Fibroblast of skin of left biceps (primary cell): ENCODE data around the gene TOM1L2.
"Not testable (repeated sequence)": the region's sequence is repeated elsewhere in the genome, so short reads cannot be mapped to it uniquely, and the experiment has no call there.

ENCODE experiments used
- DNase-seq, 2 experiments: peaks; one replicate each; pipeline ENCODE4 v3.0.0-alpha.2; 2013; ENCODE audit warnings: low read depth in 2 of 2

TOM1L2 gene

DNA sequence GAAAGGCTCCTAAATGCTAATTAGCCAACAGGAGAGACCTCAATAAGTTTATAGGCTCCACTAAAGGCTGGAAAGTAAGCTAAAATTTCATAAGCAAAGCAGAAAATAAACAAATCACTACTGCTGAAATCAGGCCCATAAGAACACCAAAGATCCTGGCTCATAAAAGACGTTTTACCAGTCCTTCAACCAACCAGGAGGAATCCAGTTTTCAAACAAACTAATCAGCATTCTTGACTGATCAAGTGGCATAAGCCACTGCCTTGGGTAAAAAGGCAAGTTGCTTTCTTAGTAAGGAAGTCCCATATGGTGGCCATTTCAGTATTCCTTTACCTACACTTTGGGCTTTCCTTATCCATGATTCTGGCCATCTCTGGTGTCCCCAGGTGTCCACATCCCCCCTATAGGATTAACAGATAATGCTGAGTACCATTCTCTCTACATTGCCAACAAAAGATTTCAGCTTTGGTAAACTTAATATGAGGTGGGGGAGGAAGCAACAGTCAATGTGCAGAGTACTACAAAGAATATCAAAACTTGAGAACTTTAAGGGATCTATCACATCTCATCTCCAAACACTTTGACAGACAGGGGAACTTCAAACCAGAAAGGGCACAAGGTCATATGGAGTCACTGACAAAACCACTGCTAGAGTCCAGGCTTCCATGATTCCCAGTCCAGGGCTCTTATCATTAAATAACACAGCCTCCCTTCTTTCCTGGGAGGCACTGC lies 1.3 kb downstream of the TOM1L2 start:
- no peak for DNase-seq

DNA sequence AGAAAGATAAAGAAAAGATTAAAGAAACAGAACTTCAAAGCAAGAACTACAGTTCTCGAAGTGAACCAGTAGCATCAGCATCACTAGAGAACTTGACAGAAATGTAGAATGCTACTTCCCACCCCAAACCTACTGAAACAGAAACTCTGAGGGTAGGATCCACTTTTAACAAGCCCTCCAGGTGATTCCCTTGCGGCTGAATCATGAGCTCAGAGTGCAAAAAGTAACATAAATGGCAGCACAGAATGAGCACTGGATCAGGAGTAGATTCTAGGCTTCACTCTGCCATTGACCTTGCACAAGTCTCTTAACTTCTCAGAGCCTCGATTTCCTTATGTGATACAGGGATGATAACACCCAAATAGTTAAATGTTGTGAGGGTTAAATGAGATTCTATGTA lies 5.8 kb downstream of the TOM1L2 start:
- no peak for DNase-seq

DNA sequence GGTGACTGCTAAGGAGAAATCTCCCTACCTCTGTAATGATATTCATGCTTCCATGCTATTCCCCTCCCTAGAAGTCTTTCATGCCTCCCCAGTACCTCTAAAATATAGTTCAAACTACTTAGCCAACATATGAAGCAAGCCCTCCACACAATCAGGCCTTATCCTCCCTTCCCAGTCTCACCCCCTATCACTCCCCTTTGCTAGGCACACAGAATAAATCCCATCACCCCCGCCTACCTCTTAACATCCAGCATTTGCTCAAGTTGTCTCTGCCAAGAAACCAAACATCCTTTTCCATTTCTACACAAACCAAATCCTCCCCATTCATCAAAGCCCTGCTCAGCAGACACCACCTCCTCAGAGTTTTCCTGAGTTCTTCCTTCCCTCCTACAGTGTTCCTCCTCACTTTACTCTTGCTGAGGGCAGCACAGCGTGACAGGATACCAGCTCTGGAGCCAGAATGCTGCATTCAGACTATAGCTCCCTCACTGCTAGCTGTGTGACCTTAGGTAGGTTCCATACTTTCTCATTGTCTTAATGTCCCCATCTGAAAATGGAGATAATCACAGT lies 7.0 kb downstream of the TOM1L2 start:
- no peak for DNase-seq

DNA sequence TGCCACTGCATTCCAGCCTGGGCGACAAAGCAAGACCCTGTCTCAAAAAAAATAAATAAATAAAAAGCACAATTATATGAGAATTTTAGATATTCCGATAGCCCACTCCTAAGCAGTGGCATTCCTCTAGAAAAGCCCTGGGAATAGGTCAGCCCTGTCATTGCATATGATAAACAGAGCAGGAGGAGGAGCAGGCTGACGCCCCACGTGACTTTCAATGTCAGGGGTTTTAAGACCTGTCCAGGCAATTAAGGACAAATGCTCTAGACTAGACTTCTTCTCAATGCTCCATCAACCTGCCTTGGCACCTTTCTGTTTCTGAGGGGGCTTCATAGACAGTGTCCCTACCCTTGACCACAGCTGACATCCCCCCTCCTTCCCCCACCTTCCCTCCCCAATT lies 7.5 kb downstream of the TOM1L2 start:
- no peak for DNase-seq

DNA sequence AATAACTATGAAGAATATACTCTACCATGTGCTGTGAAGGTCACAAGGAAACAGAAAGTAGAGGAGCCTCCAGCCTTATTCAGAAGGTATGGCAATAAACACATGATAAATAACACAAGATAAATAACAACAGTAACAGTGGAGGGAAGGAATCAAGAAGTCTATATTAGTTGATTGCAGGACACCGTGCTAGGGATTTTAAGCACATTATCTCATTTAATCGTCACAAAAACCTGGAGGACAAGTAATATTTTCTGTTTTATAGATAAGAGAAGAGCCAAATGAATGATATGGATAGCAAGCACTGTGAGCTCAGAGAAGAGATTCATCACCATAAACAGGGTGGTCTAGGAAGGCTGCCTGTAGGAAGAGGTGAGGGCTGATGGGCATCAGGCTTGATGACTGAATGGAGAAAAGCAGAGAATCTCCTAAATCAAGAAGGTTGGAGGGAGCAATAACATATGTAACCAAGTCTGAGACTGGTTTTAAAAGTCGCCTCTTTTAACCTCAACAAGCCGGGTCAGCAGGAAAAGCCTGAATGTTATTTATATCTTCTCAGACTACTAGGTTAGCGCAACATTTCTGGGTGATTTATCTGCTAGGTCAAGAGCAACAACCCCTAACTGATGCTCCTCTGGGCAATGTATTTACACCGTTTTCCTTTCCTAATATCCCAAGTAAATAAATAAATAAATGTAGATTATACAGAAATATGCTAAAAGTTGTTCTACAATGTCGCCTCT lies 8.3 kb downstream of the TOM1L2 start:
- DNase-seq, result no peak

DNA sequence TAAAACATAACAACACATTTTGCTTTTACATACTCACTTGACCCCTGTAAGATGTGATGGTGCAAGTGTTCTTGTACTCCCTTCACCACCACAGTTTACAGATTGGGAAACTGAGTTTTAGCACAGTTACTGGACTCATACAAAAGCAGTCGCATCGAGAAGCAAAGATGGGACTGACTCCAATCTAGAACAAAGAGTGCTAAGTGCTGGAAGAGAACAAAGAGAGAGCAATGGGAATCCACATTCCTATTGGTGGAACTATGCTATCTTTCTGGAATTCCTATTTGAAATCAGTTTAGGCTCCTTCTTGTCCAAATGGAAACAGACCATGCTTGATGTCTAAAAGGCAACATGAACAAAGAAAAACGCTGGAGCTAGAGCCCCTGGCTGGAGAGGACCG lies 9.1 kb downstream of the TOM1L2 start:
- DNase-seq, result no peak

DNA sequence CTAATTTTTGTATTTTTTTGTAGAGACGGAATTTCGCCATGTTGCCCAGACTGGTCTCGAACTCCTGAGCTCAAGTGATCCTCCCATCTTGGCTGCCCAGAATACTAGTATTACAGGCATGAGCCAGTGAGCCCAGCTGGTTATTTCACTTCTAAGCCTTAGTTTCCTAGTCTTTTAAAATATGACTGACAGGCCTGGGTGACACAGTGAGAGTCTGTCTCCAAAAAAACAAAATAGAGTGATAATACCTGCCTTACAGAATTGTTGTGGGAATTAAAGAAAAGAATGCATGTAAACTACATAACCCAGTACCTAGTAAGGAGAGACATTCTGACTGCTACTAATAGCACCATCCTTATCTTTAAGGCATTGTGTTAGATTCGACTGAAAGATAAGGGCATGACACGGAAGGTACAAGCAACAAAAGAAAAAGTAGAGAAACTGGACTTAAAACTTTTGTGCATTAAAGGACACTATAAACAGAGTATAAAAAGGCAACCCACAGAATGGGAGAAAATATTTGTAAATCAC lies 11.6 kb downstream of the TOM1L2 start:
- no peak for DNase-seq

DNA sequence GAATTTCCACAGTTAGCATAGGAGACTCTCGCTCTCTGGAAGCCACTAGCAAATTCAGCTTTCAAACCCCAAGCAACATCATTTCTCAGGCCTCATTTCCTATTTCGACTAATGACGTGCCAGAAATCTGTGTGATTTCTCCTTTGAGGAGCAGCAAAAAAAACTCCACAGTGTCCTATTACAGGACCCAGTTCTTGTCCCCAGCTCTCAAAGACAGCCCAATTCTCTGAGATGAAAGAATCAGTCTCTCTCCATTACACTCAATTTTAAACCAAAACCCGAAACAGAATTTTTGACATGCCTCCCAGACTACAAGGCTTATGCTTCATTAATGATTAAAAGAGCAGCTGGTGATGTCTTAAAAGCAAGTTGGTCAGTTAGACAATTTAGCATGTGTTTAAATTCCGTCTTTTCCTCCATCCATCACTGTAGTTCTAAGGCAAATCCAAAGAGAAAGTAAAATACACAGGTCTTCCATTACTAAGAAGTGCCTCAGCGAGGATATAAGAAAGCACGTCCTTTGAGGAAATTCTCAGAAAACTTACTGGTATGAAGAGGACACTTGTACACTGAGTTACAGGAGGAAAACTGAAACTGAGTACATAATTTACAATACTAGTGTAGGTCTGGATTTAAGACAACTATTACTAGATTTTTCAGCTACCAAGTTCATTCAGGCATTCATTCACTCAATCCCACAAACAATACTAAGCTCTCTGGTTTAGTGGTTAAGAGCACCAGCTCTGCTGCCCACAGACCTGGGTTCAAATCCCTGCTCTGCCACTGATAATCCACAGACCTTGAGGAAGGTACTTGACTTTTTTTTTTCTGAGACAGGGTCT lies 12.5 kb downstream of the TOM1L2 start:
- DNase-seq, result no peak

DNA sequence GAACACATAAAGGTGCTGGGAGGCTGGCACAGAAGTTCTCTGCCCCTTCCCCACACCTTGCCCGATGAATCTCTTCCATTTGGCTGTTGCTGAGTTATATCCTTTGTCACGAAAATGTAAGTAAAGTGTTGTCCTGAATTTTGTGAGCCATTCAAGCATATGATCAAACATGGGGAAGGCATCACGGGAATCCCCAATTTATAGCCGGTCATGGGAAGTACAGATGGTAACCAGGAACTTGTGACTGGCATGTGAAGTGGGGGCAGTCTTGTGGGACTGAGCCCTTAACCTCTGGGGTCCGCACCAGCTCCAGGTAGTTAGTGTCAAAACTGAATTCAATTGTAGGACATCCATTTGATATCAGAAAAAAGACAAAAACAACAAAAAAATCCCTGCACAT lies 13.2 kb downstream of the TOM1L2 start:
- DNase-seq, result no peak

DNA sequence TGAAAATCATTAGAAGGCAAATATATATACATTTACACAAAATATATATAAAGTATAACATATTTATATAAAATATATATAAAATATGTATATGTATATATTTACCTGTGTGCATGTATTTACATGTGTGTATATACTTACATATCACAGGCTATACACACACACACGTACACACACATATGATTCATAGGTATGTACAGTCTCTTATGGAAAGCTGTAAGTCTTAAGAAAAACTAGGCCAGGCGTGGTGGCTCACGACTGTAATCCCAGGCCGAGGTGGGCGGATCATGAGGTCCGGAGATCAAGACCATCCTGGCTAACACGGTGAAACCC lies 14.7 kb downstream of the TOM1L2 start:
- DNase-seq, result no peak

DNA sequence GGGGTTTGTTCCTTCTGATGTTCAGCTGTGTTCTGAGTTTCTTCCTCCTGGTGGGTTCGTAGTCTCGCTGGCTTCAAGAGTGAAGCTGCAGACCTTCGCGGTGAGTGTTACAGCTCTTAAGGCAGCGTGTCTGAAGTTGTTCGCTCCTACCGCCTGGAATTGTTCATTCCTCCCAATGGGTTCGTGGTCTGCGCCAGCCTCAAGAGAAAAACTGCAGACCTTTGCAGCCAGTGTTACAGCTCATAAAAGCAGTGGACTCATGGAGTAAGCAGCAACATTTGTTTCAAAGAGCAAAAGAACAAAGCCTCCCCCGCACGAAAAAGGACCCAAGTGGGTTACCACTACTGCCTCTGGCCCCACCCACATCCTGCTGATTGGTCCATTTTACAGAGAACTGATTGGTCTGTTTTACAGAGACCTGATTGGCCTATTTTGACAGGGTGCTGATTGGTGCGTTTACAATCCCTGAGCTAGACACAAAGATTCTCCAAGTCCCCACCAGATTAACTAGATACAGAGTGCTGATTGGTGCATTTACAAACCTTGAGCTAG lies 16.3 kb downstream of the TOM1L2 start:
- DNase-seq, result not testable (repeated sequence)

DNA sequence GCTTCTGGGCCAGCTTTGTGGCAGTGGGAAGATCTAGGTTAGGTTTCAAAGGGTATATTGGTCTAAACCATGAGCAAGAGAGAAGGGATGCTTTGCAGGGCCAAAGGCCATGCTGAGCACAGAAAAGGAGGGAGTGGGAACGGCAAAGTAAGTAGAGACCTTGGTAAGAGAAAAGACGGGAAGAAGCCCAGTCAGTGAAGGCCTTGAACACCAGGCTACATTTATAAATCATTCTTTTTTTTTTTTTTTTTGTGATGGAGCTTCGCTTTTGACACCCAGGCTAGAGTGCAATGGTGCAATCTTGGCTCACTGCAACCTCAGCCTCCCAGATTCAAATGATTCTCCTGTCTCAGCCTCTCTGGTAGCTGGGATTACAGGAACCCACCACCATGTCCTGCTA lies 18.1 kb downstream of the TOM1L2 start:
- no peak for DNase-seq

DNA sequence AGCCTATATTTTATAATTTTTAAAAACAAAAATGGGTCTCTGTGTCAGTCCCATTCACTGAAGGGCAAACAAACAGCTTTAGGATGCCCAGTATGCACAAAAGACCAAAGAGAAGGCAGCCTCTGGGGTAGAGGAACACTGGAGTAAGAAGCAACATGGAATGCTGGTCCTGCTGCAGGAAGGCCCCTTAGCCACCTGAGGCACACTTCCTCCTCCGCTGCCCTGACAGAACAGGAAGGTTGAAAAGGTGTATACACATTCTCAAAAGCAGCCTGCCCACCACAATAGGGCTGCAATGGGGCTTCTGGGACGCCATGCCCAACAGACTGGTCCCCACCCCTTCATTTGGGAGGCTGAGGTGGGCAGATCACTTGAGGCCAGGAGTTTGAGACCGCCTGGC lies 19.5 kb downstream of the TOM1L2 start:
- DNase-seq, result no peak

DNA sequence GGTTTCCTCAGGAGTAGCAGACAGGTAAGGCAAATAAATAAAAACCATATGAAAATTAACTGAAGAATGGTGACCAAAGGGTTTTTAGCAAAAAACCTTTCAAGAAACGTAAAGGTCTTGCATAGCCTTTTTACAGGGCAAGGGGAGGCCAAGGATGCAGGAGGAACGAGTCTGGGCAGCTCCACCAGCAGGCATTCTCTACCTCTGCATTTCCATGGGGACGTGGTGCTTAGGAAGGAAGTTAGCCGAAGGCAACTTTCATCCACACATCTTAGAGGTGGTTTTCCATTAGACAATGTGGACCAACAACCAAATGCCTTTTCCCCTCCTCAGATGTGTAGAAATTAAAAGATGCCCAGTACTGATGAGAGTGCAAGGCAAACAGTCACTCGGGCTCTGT lies 20.7 kb downstream of the TOM1L2 start:
- no peak for DNase-seq

DNA sequence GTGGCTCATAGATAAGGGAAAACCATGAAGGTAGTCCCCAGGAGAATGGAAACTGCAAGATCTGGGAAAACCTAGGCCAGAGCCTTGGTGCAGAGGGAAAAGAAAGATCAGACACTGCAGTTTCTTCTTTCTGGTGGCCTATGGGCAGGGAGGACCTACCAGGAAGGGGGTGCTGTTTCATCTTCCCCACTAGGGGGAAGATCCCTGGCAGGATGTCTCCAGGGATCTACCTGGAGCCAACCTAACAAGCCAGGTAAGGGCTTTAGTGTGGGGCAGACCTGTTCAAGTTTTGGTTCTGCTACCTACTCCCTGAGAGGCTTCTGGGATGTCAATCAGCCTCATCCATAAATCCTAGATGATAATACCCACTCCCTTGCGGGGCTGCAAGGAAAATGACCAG lies 21.4 kb downstream of the TOM1L2 start:
- no peak for DNase-seq

DNA sequence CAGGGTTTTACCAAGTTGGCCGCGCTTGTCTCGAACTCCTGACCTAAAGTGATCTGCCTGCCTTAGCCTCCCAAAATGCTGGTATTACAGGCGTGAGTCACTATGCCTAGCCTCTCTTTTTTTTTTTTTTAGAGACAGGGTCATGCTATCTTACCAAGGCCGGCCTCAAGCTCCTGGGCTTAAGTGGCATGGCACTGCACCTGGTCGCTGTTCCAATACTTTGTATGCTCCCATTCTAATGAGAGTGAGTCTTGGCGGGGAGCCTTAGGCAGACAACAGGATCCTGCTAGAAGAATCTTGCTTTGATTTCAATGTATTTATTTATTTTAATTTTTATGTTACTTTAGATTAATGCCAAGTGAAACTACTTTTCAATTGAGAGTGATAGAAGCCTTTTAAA lies 21.9 kb downstream of the TOM1L2 start:
- no peak for DNase-seq

DNA sequence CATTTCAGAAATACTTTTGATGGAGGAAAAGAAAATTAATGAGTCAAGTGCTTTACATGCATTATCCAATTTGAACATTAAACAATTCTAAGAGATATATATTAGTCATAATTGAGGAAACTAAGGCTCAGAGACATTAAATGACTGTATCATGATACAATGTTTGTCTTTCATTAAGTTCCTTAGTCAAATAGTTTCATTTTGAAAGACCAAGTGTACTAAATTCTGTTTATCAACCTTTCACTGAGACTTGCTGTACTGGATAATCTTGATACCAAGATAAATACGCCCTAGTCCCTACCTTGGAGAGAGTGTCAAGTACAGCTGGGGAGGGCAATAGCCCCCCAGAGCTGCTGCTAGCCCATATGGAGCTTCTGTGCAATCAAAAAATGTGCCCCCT lies 24.2 kb downstream of the TOM1L2 start:
- no peak for DNase-seq

DNA sequence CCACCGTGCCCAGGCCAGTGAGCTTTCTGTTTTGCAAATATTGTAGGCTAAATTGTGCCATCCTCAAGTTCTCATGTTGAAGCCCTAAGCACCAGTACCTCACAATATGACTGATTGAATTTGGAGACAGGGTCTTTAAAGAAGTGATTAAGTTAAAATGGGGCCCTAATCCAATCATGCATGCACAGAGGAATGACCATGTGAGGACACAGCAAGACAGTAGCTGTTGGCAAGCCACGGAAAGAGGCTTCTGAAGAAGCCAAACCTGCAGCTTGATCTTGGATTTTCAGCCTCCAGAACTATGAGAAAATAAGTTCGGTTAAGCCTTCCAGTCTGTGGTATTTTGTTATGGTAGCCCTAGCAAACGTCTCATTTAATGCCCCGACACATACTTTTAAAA lies 24.9 kb downstream of the TOM1L2 start:
- no peak for DNase-seq

DNA sequence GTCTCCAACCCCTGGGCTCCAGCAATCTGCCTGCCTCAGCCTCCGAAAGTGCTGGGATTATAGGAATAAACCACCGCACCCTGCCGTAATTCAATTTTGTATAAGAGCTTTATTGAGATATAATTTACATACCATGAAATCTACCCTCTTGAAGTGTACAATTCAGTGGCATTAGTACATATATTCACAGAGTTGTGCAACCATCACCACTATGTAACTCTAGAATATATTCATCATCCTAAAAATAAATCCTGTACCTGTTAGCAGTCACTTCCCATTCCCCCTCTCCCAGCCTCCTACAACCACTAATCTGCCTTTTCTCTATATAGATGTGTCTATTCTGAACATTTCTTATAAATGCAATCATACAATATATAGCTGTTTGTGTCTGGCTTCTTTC lies 26.1 kb downstream of the TOM1L2 start:
- no peak for DNase-seq

DNA sequence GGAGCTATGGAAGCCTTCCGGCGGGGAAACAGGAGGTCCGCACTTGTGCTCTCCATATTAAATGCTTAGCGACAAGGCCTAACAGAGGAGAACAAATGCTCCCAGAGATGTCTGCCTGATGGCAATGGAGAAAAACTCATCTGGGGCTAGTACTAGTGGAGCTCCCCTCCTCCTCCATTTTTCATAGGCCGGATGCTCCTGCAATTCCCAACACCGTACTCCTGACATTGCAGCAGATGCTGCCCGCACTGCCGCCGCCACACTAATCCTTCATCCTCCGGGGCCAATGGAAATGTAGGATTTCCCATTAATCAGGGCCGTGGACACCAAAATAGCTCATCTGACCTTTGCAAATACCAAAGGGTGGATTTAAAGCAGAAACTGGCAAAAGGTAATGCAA lies 27.5 kb downstream of the TOM1L2 start:
- no peak for DNase-seq

DNA sequence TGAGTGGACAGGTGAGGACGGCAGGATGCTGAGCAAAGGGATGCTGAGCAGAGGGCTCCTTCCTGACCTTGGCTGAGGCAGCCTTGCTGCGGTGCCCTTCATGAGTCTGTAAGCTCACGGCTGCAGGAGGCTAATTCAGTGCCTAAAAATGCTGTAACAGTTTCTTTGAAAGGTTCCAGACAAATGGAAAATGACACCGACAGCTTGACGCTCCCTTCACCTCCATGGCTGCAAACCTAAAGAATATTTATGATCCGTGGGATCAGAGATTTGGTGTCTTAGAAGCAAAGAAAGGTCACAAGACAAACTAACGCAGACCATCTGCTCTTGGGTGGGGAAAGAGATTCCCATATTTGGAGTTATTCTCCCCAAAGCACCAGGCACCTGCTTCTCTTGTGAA lies 28.0 kb downstream of the TOM1L2 start:
- DNase-seq, result no peak
